ENCODE data around the gene BLCAP.
"Not testable (repeated sequence)": the region's sequence is repeated elsewhere in the genome, so short reads cannot be mapped to it uniquely, and the experiment has no call there.

- TF ChIP-seq, protein P1, sequence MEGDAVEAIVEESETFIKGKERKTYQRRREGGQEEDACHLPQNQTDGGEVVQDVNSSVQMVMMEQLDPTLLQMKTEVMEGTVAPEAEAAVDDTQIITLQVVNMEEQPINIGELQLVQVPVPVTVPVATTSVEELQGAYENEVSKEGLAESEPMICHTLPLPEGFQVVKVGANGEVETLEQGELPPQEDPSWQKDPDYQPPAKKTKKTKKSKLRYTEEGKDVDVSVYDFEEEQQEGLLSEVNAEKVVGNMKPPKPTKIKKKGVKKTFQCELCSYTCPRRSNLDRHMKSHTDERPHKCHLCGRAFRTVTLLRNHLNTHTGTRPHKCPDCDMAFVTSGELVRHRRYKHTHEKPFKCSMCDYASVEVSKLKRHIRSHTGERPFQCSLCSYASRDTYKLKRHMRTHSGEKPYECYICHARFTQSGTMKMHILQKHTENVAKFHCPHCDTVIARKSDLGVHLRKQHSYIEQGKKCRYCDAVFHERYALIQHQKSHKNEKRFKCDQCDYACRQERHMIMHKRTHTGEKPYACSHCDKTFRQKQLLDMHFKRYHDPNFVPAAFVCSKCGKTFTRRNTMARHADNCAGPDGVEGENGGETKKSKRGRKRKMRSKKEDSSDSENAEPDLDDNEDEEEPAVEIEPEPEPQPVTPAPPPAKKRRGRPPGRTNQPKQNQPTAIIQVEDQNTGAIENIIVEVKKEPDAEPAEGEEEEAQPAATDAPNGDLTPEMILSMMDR (IDR thresholded peaks at IDR 0.05), result not testable (repeated sequence)
- TF ChIP-seq POLR2A (IDR thresholded peaks at IDR 0.05), result not testable (repeated sequence)
These were observed 55.2 kb downstream of the BLCAP start for GRCh38 chr20:37472435-37472834.
